ENCODE results near the gene CCNG1.

GRCh38 chr5:163397354-163397753 lies 40.0 kb upstream of the CCNG1 start:
- TF ChIP-seq SUZ12 (IDR thresholded peaks at IDR 0.05; ENCODE audit: extremely low read depth, insufficient read depth, insufficient read length) (no peak), ZNF274 (IDR thresholded peaks at IDR 0.05; ENCODE audit: low read depth, low read length) (no peak), YY1 (IDR thresholded peaks at IDR 0.05; ENCODE audit: insufficient read depth, insufficient read length) (no peak)

Data from NT2/D1 (cell line).